HEK293 (cell line): ENCODE results near the gene SOX2.

Source experiments
- PRDM4 ChIP-seq: fragments of 450-650 bp; formaldehyde crosslinking; IDR thresholded peaks from 2 replicates; pipeline ENCODE4 v1.5.1; 2017; ENCODE audit warnings: missing biosample characterization, missing genetic modification characterization
- ZNF10 ChIP-seq: fragments of 450-650 bp; formaldehyde crosslinking; IDR thresholded peaks from 2 replicates; pipeline ENCODE4 v1.5.1; 2017; ENCODE audit warnings: missing biosample characterization, missing genetic modification characterization
- ZNF544 ChIP-seq: fragments of 450-650 bp; formaldehyde crosslinking; IDR thresholded peaks from 2 replicates; pipeline ENCODE4 v1.5.0; 2017; ENCODE audit warnings: missing biosample characterization, missing genetic modification characterization
- ZNF776 ChIP-seq: fragments of 450-650 bp; formaldehyde crosslinking; IDR thresholded peaks from 2 replicates; pipeline ENCODE4 v1.5.0; 2017; ENCODE audit warnings: missing biosample characterization, missing genetic modification characterization, borderline replicate concordance
- ZSCAN18 ChIP-seq: fragments of 450-650 bp; formaldehyde crosslinking; IDR thresholded peaks from 2 replicates; pipeline ENCODE4 v1.5.1; 2016; ENCODE audit warnings: missing biosample characterization, missing genetic modification characterization
- TF ChIP-seq, protein P1 (sequence below): fragments of 450-650 bp; IDR thresholded peaks from 2 replicates; pipeline ENCODE4 v1.5.1; 2018; ENCODE audit warnings: missing biosample characterization, missing genetic modification characterization
- TF ChIP-seq, protein P2 (sequence below): fragments of 450-650 bp; formaldehyde crosslinking; IDR thresholded peaks from 2 replicates; pipeline ENCODE4 v1.5.1; 2016; ENCODE audit warnings: missing biosample characterization, missing genetic modification characterization

GRCh38 chr3:181690769-181691168, 21.0 kb upstream of the SOX2 start:
- no peak for TF ChIP-seq ZNF10
- TF ChIP-seq ZNF776 (tag by site-specific recombination), result no peak
- TF ChIP-seq ZSCAN18 (tag by site-specific recombination), result no peak
- TF ChIP-seq, protein P1, sequence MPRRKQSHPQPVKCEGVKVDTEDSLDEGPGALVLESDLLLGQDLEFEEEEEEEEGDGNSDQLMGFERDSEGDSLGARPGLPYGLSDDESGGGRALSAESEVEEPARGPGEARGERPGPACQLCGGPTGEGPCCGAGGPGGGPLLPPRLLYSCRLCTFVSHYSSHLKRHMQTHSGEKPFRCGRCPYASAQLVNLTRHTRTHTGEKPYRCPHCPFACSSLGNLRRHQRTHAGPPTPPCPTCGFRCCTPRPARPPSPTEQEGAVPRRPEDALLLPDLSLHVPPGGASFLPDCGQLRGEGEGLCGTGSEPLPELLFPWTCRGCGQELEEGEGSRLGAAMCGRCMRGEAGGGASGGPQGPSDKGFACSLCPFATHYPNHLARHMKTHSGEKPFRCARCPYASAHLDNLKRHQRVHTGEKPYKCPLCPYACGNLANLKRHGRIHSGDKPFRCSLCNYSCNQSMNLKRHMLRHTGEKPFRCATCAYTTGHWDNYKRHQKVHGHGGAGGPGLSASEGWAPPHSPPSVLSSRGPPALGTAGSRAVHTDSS, result no peak
- no peak for TF ChIP-seq ZNF544 (tag by site-specific recombination)
- no peak for TF ChIP-seq PRDM4
- TF ChIP-seq, protein P2, sequence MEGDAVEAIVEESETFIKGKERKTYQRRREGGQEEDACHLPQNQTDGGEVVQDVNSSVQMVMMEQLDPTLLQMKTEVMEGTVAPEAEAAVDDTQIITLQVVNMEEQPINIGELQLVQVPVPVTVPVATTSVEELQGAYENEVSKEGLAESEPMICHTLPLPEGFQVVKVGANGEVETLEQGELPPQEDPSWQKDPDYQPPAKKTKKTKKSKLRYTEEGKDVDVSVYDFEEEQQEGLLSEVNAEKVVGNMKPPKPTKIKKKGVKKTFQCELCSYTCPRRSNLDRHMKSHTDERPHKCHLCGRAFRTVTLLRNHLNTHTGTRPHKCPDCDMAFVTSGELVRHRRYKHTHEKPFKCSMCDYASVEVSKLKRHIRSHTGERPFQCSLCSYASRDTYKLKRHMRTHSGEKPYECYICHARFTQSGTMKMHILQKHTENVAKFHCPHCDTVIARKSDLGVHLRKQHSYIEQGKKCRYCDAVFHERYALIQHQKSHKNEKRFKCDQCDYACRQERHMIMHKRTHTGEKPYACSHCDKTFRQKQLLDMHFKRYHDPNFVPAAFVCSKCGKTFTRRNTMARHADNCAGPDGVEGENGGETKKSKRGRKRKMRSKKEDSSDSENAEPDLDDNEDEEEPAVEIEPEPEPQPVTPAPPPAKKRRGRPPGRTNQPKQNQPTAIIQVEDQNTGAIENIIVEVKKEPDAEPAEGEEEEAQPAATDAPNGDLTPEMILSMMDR (tag by site-specific recombination), result no peak
